HG02642 (cell line): ENCODE results near the gene GPR158.

Source experiments
- ATAC-seq: cut with Tn5 transposase; IDR thresholded peaks from one replicate; pipeline ENCODE4 v1.9.1; 2021; ENCODE audit warnings: mild to moderate bottlenecking; ENCODE audit not compliant: unreplicated experiment, poor library complexity

GPR158 gene

DNA sequence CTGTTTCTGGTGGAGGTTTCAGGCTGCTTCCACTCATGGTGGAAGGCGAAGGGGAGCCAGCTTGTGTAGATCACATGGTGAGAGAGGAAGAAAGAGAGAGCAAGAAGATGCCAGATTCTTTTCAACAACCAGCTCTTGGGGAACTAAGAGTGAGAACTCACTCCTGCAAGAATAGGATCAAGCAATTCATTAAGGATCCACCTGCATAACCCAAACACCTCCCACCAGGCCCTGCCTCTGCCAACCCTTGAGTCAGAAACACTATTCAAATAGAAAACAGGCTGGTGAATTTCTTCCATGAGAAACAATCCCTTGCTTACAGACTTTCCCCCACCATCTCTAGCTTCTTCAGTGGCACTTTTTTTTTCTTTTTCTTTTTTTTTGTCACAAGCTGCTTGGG lies 317.2 kb downstream of the GPR158 start:
- ATAC-seq: no peak

- no peak for ATAC-seq
Measured at GRCh38 chr10:25492680-25493079, 317.9 kb downstream of the GPR158 start.

GRCh38 chr10:25493122-25493893 lies 318.5 kb downstream of the GPR158 start:
- no peak for ATAC-seq

- no peak for ATAC-seq
Measured at GRCh38 chr10:25497246-25497645, 322.4 kb downstream of the GPR158 start.

- no peak for ATAC-seq
Measured at GRCh38 chr10:25498645-25499044, 323.8 kb downstream of the GPR158 start.

DNA sequence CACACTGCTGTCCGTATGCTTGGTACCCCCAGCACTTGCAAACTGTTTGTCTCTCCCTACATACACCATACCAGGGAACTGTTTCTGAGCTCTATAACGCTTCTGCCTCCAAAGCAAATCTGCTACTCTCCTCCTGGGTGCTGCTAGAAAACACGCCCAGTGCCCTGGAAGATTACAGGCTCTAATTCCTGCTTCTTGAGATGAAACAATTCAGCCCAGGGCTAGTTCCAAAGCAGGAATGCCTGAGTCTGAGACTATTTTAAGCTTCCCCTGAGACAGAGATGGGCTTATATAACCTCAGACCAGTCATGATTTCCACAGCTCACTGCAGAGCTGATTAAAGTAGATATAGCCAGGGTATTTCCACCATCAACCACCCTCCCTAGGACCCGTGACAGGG lies 327.1 kb downstream of the GPR158 start:
- no peak for ATAC-seq

DNA sequence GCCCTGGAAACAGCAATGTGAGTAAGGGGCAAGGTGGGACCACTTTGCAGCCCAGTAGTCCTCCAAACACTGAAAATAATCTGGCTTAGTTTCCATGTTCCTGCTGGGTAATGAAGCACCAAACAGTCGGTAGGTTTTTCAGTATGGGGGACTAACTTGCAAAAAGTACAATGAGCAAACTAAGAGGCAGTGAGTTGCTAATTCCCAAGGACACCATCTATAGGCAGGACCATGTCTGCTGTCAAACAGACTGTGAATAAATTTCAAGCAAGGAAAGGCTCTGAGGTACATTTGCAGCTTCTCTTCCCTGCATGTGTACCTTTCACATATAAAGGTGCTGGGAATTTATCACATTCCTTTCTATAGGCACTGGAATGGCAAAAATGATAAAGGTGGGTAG lies 327.7 kb downstream of the GPR158 start:
- no peak for ATAC-seq

DNA sequence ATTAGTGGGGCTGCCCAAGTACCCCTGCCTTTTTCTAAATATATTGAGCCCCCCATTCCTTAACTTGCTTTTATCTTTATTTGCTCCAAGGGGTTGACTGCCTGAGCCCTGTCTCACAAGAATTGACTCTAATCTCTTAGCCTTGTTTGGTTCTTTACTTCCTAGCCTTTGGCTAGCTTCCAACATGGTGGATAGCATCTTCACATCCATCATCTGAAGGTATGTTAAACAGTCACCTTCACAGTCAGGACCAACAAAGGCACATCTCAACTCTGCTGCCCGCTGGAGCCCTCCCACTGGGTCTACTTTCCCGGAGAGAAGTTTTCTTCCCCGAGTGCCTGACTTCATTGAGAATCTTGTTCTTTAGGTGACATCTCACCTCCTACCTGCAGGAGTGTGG lies 329.5 kb downstream of the GPR158 start:
- ATAC-seq: no peak

GRCh38 chr10:25504838-25505237 lies 330.0 kb downstream of the GPR158 start:
- ATAC-seq: no peak

DNA sequence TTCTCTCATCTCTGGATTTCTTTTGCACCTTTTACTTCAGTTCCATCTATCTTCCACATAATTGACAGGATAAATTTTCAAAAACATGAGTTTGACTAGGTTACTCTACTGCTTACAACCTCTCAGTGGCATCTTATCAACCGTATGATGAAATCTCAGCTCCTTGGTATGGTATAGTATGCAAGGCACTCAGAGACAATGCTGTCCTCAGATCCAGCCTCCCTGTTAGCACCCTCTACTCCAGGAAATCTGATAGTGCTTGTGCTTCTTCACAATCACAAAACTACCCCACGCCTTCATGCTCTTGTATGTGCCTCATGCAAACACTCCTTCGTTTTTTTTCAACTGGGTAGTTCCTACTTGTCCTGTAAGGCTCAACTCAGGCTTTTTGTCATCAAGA lies 330.7 kb downstream of the GPR158 start:
- no peak for ATAC-seq

- ATAC-seq: no peak
Measured at GRCh38 chr10:25506821-25507335, 332.1 kb downstream of the GPR158 start.

DNA sequence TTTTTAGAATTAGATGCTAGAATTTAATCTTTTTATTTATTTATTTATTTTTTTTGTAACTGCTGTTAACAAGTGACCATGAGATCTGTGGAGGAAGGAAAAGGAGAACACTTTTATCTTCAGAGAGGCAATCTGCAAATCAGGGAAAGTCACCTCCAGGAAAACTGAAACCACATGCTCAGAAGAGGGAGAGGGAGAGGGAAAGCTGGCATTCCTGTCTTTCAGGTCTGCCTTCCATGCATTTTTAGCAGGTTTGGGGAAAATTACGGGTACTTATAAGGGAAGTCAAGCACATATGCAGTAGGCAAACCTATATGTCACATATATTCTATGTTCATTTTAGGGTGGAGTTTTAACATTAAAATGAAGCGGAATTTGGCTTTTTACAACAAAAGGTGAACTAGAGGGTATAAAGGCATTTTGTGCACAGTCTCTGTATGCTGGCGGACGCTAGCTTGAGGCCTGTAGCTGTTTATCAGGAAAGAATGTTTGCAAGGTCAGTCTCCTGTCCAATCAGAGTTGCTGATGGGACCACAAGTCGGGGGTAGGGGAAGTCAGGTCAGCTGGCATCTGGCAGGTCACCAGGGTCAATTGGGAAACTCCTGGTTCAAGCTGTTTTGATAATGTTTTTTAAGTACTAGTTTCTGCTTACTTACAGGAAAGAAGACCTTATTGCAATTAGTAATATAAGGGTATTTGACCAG lies 333.5 kb downstream of the GPR158 start:
- no peak for ATAC-seq

DNA sequence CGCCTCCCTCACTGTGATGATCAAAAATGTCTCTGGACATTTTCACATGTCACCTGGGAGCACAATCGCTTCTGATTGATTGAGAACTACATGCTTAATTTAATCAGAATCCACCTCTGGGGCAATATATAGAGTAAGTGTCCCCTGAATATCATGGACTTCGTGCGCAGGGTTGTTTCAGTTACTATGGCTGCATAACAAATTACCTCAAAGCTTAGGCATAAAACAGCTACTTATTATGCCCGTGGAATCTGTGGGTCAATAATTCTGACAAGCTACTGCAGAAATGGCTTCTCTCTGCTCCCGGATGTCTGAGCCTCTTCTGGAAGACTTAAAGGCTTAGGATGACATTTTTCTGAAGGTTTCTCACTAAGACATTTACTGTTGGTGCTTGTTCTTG lies 334.4 kb downstream of the GPR158 start:
- ATAC-seq: no peak

GRCh38 chr10:25522294-25522693 lies 347.5 kb downstream of the GPR158 start:
- ATAC-seq: no peak

DNA sequence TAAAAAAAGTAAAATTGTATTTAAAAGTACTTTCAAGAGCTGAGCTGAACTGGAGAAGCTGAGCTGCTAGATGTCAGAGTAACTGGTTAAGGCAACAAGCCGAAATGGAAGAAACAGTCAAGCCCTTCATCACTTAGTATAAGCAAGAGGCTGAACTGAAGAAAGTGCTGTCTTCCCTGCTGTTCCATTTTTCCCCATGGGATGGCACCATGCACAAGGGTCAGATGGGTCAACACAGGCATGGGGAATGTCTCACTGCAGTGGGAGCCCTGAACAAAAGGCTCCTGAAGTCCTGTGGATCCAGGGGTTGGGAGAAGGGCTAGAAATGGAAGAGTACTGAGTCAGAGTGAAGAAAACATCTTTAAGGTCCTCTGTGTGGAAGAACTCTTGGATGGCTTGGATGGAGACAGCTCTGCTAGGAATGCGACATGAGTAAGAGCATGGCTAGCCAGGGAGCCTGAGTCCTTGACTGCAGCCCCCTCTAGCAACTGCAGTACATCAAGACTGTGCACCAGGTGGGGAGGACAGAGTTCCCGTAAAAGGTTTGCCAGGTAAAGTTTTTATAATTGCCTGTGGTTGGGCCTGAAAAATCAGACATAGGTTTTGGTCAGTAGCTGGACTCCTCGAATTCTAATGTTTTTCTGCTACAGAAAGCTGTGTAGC lies 348.3 kb downstream of the GPR158 start:
- no peak for ATAC-seq

DNA sequence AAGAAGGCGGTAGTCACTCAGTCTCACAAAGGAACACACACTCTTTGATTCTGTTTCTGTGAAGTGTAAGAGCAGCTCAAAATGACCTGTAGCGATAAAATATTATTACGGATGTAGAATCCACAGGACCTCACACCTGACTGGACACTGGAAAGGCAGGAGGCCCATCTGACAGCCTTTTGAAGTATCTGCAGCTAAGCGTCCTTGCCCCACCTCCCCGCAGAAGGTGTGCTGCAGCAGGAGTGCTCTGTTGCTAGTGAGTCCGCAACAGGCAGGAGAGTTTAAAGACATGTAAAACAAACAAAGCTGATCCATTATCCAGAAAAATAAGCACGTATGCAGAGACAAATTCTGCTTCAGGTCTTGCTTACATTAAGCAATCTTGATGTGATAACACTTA lies 355.5 kb downstream of the GPR158 start:
- ATAC-seq: no peak

- ATAC-seq: no peak
Measured at GRCh38 chr10:25531457-25532061, 356.8 kb downstream of the GPR158 start.

DNA sequence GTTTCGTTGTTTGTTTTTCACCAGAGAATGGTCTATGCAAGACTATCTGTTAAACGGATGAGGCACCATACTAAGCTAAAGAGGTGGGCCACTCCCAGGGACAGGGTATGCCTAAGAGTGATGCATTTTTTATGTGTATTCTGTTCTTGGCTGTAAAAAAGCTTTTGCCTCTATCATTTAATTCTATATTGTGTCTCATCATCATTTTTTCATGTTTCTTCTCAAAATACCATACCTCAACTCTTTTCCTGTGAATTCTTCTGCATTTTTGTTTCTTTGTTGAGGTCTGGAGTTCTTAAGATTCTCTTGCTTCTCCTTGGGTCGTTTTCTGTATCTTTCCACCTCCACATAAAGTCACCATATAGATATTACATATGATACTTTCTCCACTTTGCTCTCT lies 357.4 kb downstream of the GPR158 start:
- no peak for ATAC-seq

DNA sequence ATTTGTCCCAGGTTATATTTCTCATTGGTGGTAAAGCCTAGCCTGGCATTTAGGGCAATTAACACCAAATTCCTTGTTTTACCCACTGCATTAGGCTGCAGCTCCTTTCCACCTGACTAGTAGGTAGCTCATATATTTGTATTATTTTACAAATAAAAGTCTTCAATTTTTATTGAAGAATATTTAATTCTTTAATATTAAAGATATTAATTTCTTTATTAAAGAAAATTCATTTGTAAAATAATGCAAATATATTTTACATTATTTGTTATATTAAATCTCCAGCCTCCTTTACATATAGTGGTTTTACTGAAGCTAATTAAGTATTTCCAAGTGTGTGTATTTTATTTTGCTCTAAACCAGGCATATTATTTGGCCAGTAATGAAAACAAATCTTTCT lies 361.2 kb downstream of the GPR158 start:
- ATAC-seq: no peak

GRCh38 chr10:25547382-25547781 lies 372.6 kb downstream of the GPR158 start:
- no peak for ATAC-seq
